ENCODE measurements around the gene TEX22.

The TEX22 gene

GRCh38 chr14:105409364-105409763 is 11.0 kb downstream of the TEX22 start:
- no peak for DNase-seq

- no peak for DNase-seq
Observed at GRCh38 chr14:105410642-105411016, 12.3 kb downstream of the TEX22 start.

- no peak for DNase-seq
Observed at GRCh38 chr14:105411017-105411941, 12.9 kb downstream of the TEX22 start.

GRCh38 chr14:105411985-105412770 is 13.8 kb downstream of the TEX22 start:
- no peak for DNase-seq

- no peak for DNase-seq
Observed at GRCh38 chr14:105412771-105413543, 14.6 kb downstream of the TEX22 start.

- no peak for DNase-seq
Observed at GRCh38 chr14:105413544-105413886, 15.2 kb downstream of the TEX22 start.

- DNase-seq = peak; percentile 41
Observed at GRCh38 chr14:105414456-105415371, 16.4 kb downstream of the TEX22 start.

GRCh38 chr14:105415481-105416428 is 17.4 kb downstream of the TEX22 start:
- no peak for DNase-seq

GRCh38 chr14:105416671-105417070 is 18.3 kb downstream of the TEX22 start:
- DNase-seq = no peak

- no peak for DNase-seq
Observed at GRCh38 chr14:105417690-105418121, 19.4 kb downstream of the TEX22 start.

- DNase-seq = no peak
Observed at GRCh38 chr14:105418269-105419194, 20.2 kb downstream of the TEX22 start.

GRCh38 chr14:105419195-105420091 is 21.1 kb downstream of the TEX22 start, which contains the start of gene MTA1:
Gene MTA1, plus strand, starts transcription at chr14:105419827. Its CDS starts 209 bp downstream, at chr14:105420036.
- DNase-seq = peak; percentile 19

GRCh38 chr14:105420101-105420973 is 22.0 kb downstream of the TEX22 start:
- no peak for DNase-seq

GRCh38 chr14:105420974-105421674 is 22.8 kb downstream of the TEX22 start:
- no peak for DNase-seq

GRCh38 chr14:105421723-105422615 is 23.6 kb downstream of the TEX22 start:
- no peak for DNase-seq

Data from activated effector memory CD4-positive, alpha-beta T cell treated with Interleukin-2 at 50 U/mL for 16 hours (primary cell).